RWPE2 (cell line): ENCODE results near the gene KRTAP22-2.
A peak's percentile ranks its signal among the peaks of the same experiment; 100 is the strongest.

Experiments
- ATAC-seq: fragments of 200-7000 bp; cut with Tn5 transposase; 3 replicates; pipeline ENCODE4 v1.9.1; 2021; ENCODE audit warnings: low read depth
- DNase-seq: peaks from one replicate; pipeline ENCODE4 v3.0.0-alpha.2; 2020; ENCODE audit warnings: low spot score
- H3K27ac ChIP-seq: fragments of 450-650 bp; 2 replicates; pipeline ENCODE4 v1.5.1; 2017; ENCODE audit warnings: mild to moderate bottlenecking; ENCODE audit not compliant: poor library complexity, severe bottlenecking
- H3K27me3 ChIP-seq: fragments of 250-450 bp; sonication (Bioruptor Pico); 2 replicates; pipeline ENCODE4 v1.5.1; 2021; ENCODE audit warnings: mild to moderate bottlenecking, moderate library complexity; ENCODE audit not compliant: insufficient read depth, poor library complexity, severe bottlenecking
- H3K36me3 ChIP-seq: fragments of 250-450 bp; sonication (Bioruptor Pico); 2 replicates; pipeline ENCODE4 v1.5.1; 2020; ENCODE audit warnings: low read depth, mild to moderate bottlenecking, moderate library complexity
- H3K4me1 ChIP-seq: fragments of 250-450 bp; sonication (Bioruptor Pico); 2 replicates; pipeline ENCODE4 v1.5.1; 2021; ENCODE audit warnings: mild to moderate bottlenecking, moderate library complexity; ENCODE audit not compliant: insufficient read depth, poor library complexity, severe bottlenecking
- H3K4me3 ChIP-seq: fragments of 250-450 bp; sonication (Bioruptor Pico); 2 replicates; pipeline ENCODE4 v1.5.1; 2021; ENCODE audit warnings: mild to moderate bottlenecking, moderate library complexity; ENCODE audit not compliant: severe bottlenecking
- H3K9me3 ChIP-seq: fragments of 250-450 bp; sonication (Bioruptor Pico); 2 replicates; pipeline ENCODE4 v1.5.1; 2021; ENCODE audit warnings: mild to moderate bottlenecking, moderate library complexity; ENCODE audit not compliant: severe bottlenecking
- CTCF ChIP-seq: fragments of 450-650 bp; IDR thresholded peaks from one replicate; pipeline ENCODE4 v1.5.1; 2017; ENCODE audit warnings: mild to moderate bottlenecking, moderate library complexity; ENCODE audit not compliant: poor library complexity, severe bottlenecking

The KRTAP22-2 gene

GRCh38 chr21:30625449-30626165, 35.4 kb upstream of the KRTAP22-2 start:
- Histone ChIP-seq H3K27me3 (no peaks in the 10 kb centered on the region), H3K27ac (no peak overlapping the region), H3K4me1 (peaks cover 13% of the 10 kb centered on the region), H3K4me3 (no peak overlapping the region), H3K9me3 (no peaks in the 10 kb centered on the region), H3K36me3 (no peaks in the 10 kb centered on the region)
- DNase-seq: no peak
- no peak for ATAC-seq
- no peak for TF ChIP-seq CTCF

- TF ChIP-seq CTCF: no peak
- H3K36me3 ChIP-seq: no peaks in the 10 kb centered on the region
- H3K4me3 ChIP-seq: no peak overlapping the region
- ATAC-seq: no peak
- H3K27ac ChIP-seq: no peak overlapping the region
- H3K4me1 ChIP-seq: peaks cover 23% of the 10 kb centered on the region
- no peaks in the 10 kb centered on the region for H3K9me3 ChIP-seq
- DNase-seq: no peak
- no peaks in the 10 kb centered on the region for H3K27me3 ChIP-seq
These were observed 33.2 kb upstream of the KRTAP22-2 start for GRCh38 chr21:30623362-30623761.

GRCh38 chr21:30620522-30620921, 30.3 kb upstream of the KRTAP22-2 start, which contains the start of gene KRTAP20-4:
Gene KRTAP20-4, plus strand, starts transcription at chr21:30620627.
- TF ChIP-seq CTCF: no peak
- Histone ChIP-seq H3K9me3 (no peaks in the 10 kb centered on the region), H3K4me1 (peaks cover 23% of the 10 kb centered on the region), H3K27me3 (no peaks in the 10 kb centered on the region), H3K4me3 (no peak within 1 kb of the TSS), H3K27ac (peak within 1 kb of the TSS; percentile 86), H3K36me3 (no peaks in the 10 kb centered on the region)
- ATAC-seq (no peak), DNase-seq (no peak)

GRCh38 chr21:30620080-30620479, 29.9 kb upstream of the KRTAP22-2 start:
- H3K4me3 ChIP-seq: no peak overlapping the region
- no peak for TF ChIP-seq CTCF
- H3K4me1 ChIP-seq: peaks cover 23% of the 10 kb centered on the region
- H3K27ac ChIP-seq: peak overlapping the region; percentile 86
- no peak for DNase-seq
- no peak for ATAC-seq
- H3K27me3 ChIP-seq: no peaks in the 10 kb centered on the region
- no peaks in the 10 kb centered on the region for H3K9me3 ChIP-seq
- no peaks in the 10 kb centered on the region for H3K36me3 ChIP-seq

- no peaks in the 10 kb centered on the region for H3K9me3 ChIP-seq
- DNase-seq (no peak), ATAC-seq (no peak)
- no peak within 1 kb of the TSS for H3K4me3 ChIP-seq
- TF ChIP-seq CTCF: no peak
- no peaks in the 10 kb centered on the region for H3K27me3 ChIP-seq
- H3K36me3 ChIP-seq: no peaks in the 10 kb centered on the region
- no peak within 1 kb of the TSS for H3K27ac ChIP-seq
- peaks cover 10% of the 10 kb centered on the region for H3K4me1 ChIP-seq
These were observed 25.9 kb upstream of the KRTAP22-2 start, which contains the start of gene KRTAP20-1 for GRCh38 chr21:30616125-30616524. Gene KRTAP20-1, plus strand, starts transcription at chr21:30616425. Its CDS starts 30 bp downstream, at chr21:30616455.
